HCT116 (cell line): Measurements from ENCODE around the gene TYW3. TPM values are rescaled to one million over a fixed set of nuclear protein-coding genes. Genes with fewer than 3 reads are reported as not detected.

Source experiments
- ATAC-seq: fragments of 200-7000 bp; cut with Tn5 transposase; 2 replicates; pipeline ENCODE4 v1.9.1; 2020; ENCODE audit warnings: mild to moderate bottlenecking, moderate library complexity
- BruUV-seq: library from RNA; stranded (reverse); fragments of 400-500 nt; replicated peaks from 2 replicates; lab custom pipeline; 2021; lab: Mats Ljungman, UMichigan
- CTCF ChIA-PET: fragments of 300-600 bp; sonication (Branson Sonifier 250); formaldehyde crosslinking; loops from one replicate; lab custom pipeline; 2021; ENCODE audit warnings: antibody characterized with exemption; lab: Charles Lee
- POLR2A ChIA-PET: fragments of 300-600, 350-600 bp; sonication (Branson Sonifier 250); formaldehyde crosslinking; loops from one replicate; lab custom pipeline; 2021; ENCODE audit warnings: antibody characterized with exemption; lab: Charles Lee
- RAD21 ChIA-PET, 2 experiments: fragments of 300-600 bp; sonication (Branson Sonifier 250); formaldehyde crosslinking; loops; one replicate each; lab custom pipeline; 2023; ENCODE audit warnings: low total read pairs in 2 of 2; ENCODE audit not compliant: uncharacterized antibody in 2 of 2, unreplicated experiment in 2 of 2, low non-redundant PET in 1 of 2; lab: Charles Lee
- DNase-seq: peaks from one replicate; pipeline ENCODE4 v3.0.0-alpha.2; 2010; ENCODE audit warnings: low read depth, low spot score
- H2AFZ ChIP-seq: fragments of 200-600 bp; shearing (Covaris generic), sonication (generic); 2 replicates; pipeline ENCODE4 v1.6.1; 2017; ENCODE audit warnings: low read depth, mixed run types, mixed read lengths, antibody characterized with exemption, low read length; ENCODE audit not compliant: poor library complexity, severe bottlenecking
- H3K27ac ChIP-seq: 2 replicates; pipeline ENCODE4 v1.5.1; 2012; ENCODE audit warnings: low read depth, low read length
- H3K27me3 ChIP-seq: fragments of 200-600 bp; sonication (generic); 2 replicates; pipeline ENCODE4 v1.6.1; 2016; ENCODE audit warnings: mixed run types, low read length, mixed read lengths; ENCODE audit not compliant: insufficient read depth
- H3K36me3 ChIP-seq, 2 experiments: fragments of 200-500 bp in 1 of 2; fragments of 200-600 bp in 1 of 2; sonication (Bioruptor generic) in 1 of 2; sonication (generic) in 1 of 2; 2 replicates each; pipeline versions ENCODE4 v1.5.1 to v1.6.1; 2014 to 2016; ENCODE audit warnings: low read length in 2 of 2, inconsistent platforms in 1 of 2, mixed read lengths in 1 of 2, mixed run types in 1 of 2; ENCODE audit not compliant: insufficient read depth in 2 of 2, control insufficient read depth in 1 of 2
- H3K4me1 ChIP-seq, 2 experiments: fragments of 200-600 bp in 1 of 2; sonication (generic) in 1 of 2; 2 replicates each; pipeline versions ENCODE4 v1.5.1 to v1.6.1; 2012 to 2017; ENCODE audit warnings: low read length in 2 of 2, inconsistent platforms in 1 of 2, mild to moderate bottlenecking in 1 of 2, mixed read lengths in 1 of 2, mixed run types in 1 of 2, moderate library complexity in 1 of 2; ENCODE audit not compliant: insufficient read depth in 2 of 2, control insufficient read depth in 1 of 2
- H3K4me2 ChIP-seq: fragments of 200-600 bp; sonication (generic); 2 replicates; pipeline ENCODE4 v1.6.1; 2017; ENCODE audit warnings: mixed run types, low read length, mixed read lengths
- H3K4me3 ChIP-seq, 2 experiments: fragments of 200-600 bp in 1 of 2; sonication (generic) in 1 of 2; replicated peaks in 1 of 2; 2 replicates each; pipeline ENCODE4 v1.5.1; 2011 to 2016; ENCODE audit warnings: low read length in 2 of 2, control low read depth in 1 of 2, low read depth in 1 of 2, mild to moderate bottlenecking in 1 of 2, mixed read lengths in 1 of 2, mixed run types in 1 of 2
- H3K79me2 ChIP-seq: fragments of 200-600 bp; sonication (generic); 2 replicates; pipeline ENCODE4 v1.6.1; 2017; ENCODE audit warnings: mild to moderate bottlenecking, mixed run types, low read length, moderate library complexity, mixed read lengths; ENCODE audit not compliant: insufficient read depth
- H3K9ac ChIP-seq: fragments of 200-600 bp; sonication (generic); 2 replicates; pipeline ENCODE4 v1.6.1; 2016; ENCODE audit warnings: low read length, mixed read lengths
- H3K9me2 ChIP-seq: fragments of 200-600 bp; sonication (generic), shearing (Covaris generic); 2 replicates; pipeline ENCODE4 v1.6.1; 2017; ENCODE audit warnings: mixed run types, mild to moderate bottlenecking, moderate library complexity; ENCODE audit not compliant: insufficient read depth
- H3K9me3 ChIP-seq, 2 experiments: fragments of 200-500 bp in 1 of 2; fragments of 200-600 bp in 1 of 2; sonication (Bioruptor generic) in 1 of 2; sonication (generic) in 1 of 2; 2 replicates each; pipeline ENCODE4 v1.6.1; 2014 to 2017; ENCODE audit warnings: low read length in 2 of 2, mixed read lengths in 2 of 2, inconsistent platforms in 1 of 2, low read depth in 1 of 2, mild to moderate bottlenecking in 1 of 2, mixed run types in 1 of 2, moderate library complexity in 1 of 2; ENCODE audit not compliant: control insufficient read depth in 1 of 2, insufficient read depth in 1 of 2
- H4K20me1 ChIP-seq: fragments of 200-600 bp; sonication (generic), shearing (Covaris generic); 2 replicates; pipeline ENCODE4 v1.6.1; 2017; ENCODE audit warnings: mixed run types, mild to moderate bottlenecking, moderate library complexity; ENCODE audit not compliant: insufficient read depth
- CBX3 ChIP-seq: IDR thresholded peaks from 2 replicates; pipeline ENCODE4 v1.6.1; 2012; ENCODE audit warnings: low read depth
- EGR1 ChIP-seq: IDR thresholded peaks from 2 replicates; pipeline ENCODE4 v1.6.1; 2012; ENCODE audit warnings: low read depth
- ELF1 ChIP-seq: IDR thresholded peaks from 2 replicates; pipeline ENCODE4 v1.6.1; 2012; ENCODE audit warnings: low read depth, borderline replicate concordance
- MAX ChIP-seq: IDR thresholded peaks from 2 replicates; pipeline ENCODE4 v1.6.1; 2012
- POLR2A ChIP-seq: IDR thresholded peaks from 2 replicates; pipeline ENCODE4 v1.7.0; 2011; ENCODE audit warnings: borderline replicate concordance; ENCODE audit not compliant: insufficient read depth, insufficient read length; ENCODE audit errors: extremely low read depth
- POLR2AphosphoS5 ChIP-seq: IDR thresholded peaks from 2 replicates; pipeline ENCODE4 v1.6.1; 2011; ENCODE audit warnings: mild to moderate bottlenecking, low read depth, low read length, moderate library complexity
- RAD21 ChIP-seq: IDR thresholded peaks from 2 replicates; pipeline ENCODE4 v1.6.1; 2012; ENCODE audit warnings: low read depth, mild to moderate bottlenecking
- REST ChIP-seq: IDR thresholded peaks from 2 replicates; pipeline ENCODE4 v1.6.1; 2012; ENCODE audit warnings: low read depth
- SP1 ChIP-seq: IDR thresholded peaks from 2 replicates; pipeline ENCODE4 v1.6.1; 2012; ENCODE audit warnings: low read depth
- SRF ChIP-seq: IDR thresholded peaks from 2 replicates; pipeline ENCODE4 v1.6.1; 2012; ENCODE audit warnings: low read depth
- TCF7L2 ChIP-seq: IDR thresholded peaks from 2 replicates; pipeline ENCODE4 v1.7.0; 2011; ENCODE audit warnings: borderline replicate concordance, inconsistent platforms; ENCODE audit not compliant: insufficient read depth, insufficient read length; ENCODE audit errors: extremely low read depth
- ZBTB33 ChIP-seq: IDR thresholded peaks from 2 replicates; pipeline ENCODE4 v1.6.1; 2011; ENCODE audit warnings: mild to moderate bottlenecking, low read length, moderate library complexity; ENCODE audit not compliant: insufficient replicate concordance; ENCODE audit errors: extremely low read depth
- ZNF274 ChIP-seq: fragments of 200-500 bp; sonication (Bioruptor generic); IDR thresholded peaks from 2 replicates; pipeline ENCODE4 v1.6.1; 2014; ENCODE audit warnings: mild to moderate bottlenecking, low read depth, low read length, inconsistent platforms
- intact Hi-C: fragments of 100-400 bp; cut with micrococcal nuclease; formaldehyde crosslinking; loops from 2 replicates; pipeline ENCODE4 v1.10.0; 2022
- total RNA-seq: library from RNA; stranded (reverse); gene quantifications from one replicate; pipeline ENCODE4 v1.2.1, GENCODE V29; 2021; ENCODE audit not compliant: unreplicated experiment

Gene TYW3
- total RNA-seq, 1 experiment from 2014 or later, result 31.8 TPM

- TF ChIP-seq SP1 (no peak), ZNF274 (no peak), POLR2A (no peak), POLR2AphosphoS5 (no peak)
Measured at GRCh38 chr1:74748960-74749359, 16.0 kb downstream of the TYW3 start (continued).

- Histone ChIP-seq H3K9me2 (no peaks in the 10 kb centered on the region), H3K27me3 (no peaks in the 10 kb centered on the region), H2AFZ (no peak overlapping the region), H3K9ac (no peak overlapping the region), H3K79me2 (no peaks in the 10 kb centered on the region), H3K4me2 (no peak overlapping the region), H4K20me1 (no peaks in the 10 kb centered on the region), H3K27ac (no peak overlapping the region), H3K36me3 (peaks cover 13 to 40% of the 10 kb centered on the region in 2 experiments; a peak in 3 of 4 replicates), H3K4me3 (no peak overlapping the region), H3K4me1 (no peaks in the 10 kb centered on the region), H3K9me3 (no peaks in the 10 kb centered on the region)
- BruUV-seq, result no TSS peak
- ChIA-PET POLR2A (no interaction called here), CTCF (no interaction called here), RAD21 (no interaction called here)
- ATAC-seq (no peak), DNase-seq (no peak)
- TF ChIP-seq SRF (no peak), RAD21 (no peak), ZBTB33 (no peak), TCF7L2 (no peak), POLR2A (no peak), ELF1 (no peak), REST (no peak), EGR1 (no peak), CBX3 (no peak), POLR2AphosphoS5 (no peak), MAX (no peak)
- intact Hi-C loops, result no loop called here
Measured at GRCh38 chr1:74753104-74753503, 20.2 kb downstream of the TYW3 start.
